ENCODE results near the gene LPP. TPM values are rescaled to one million over a fixed set of nuclear protein-coding genes. Genes with fewer than 3 reads are reported as not detected.

The LPP gene
- total RNA-seq, 1 experiment from 2014 or later, result 120 TPM

DNA sequence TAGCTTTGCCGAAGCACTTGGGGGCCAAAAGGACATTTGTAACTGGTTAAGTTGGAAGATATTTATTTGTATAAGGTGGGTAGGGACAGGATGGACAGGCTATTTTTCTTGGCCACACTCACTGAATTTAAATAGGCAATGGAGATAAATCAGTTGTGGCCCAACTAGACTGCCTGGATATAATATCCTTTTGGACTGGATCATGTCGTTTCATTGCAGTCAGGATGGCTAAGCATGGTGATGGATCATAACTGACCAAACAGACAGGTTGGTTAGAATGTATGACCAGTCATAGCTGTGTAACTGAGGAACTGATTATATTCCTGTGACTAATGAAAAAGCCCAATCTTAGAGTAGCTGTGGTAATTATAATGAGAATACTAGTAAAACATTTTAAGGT is 284.0 kb downstream of the LPP start:
- no peaks in the 10 kb centered on the region for H3K9me3 ChIP-seq
- CTCF ChIA-PET, result no interaction called here
- Mint-ChIP-seq H3K36me3 (ENCODE audit: insufficient read depth, unreplicated experiment) (peaks cover 19% of the 10 kb centered on the region), H3K9me3 (ENCODE audit: unreplicated experiment) (no peaks in the 10 kb centered on the region), H3K27ac (ENCODE audit: unreplicated experiment) (no peak overlapping the region), H3K4me1 (ENCODE audit: low read depth, unreplicated experiment) (peaks cover 27% of the 10 kb centered on the region), H3K4me3 (ENCODE audit: unreplicated experiment) (no peak overlapping the region), H3K27me3 (ENCODE audit: insufficient read depth, unreplicated experiment) (no peaks in the 10 kb centered on the region)
- H3K4me3 ChIP-seq (ENCODE audit: low read depth, low read length), result no peak overlapping the region
- no peaks in the 10 kb centered on the region; the same call in 1 of the 2 replicates for H3K36me3 ChIP-seq (ENCODE audit: control insufficient read depth, insufficient read depth, low read length)
- TF ChIP-seq, protein P1, sequence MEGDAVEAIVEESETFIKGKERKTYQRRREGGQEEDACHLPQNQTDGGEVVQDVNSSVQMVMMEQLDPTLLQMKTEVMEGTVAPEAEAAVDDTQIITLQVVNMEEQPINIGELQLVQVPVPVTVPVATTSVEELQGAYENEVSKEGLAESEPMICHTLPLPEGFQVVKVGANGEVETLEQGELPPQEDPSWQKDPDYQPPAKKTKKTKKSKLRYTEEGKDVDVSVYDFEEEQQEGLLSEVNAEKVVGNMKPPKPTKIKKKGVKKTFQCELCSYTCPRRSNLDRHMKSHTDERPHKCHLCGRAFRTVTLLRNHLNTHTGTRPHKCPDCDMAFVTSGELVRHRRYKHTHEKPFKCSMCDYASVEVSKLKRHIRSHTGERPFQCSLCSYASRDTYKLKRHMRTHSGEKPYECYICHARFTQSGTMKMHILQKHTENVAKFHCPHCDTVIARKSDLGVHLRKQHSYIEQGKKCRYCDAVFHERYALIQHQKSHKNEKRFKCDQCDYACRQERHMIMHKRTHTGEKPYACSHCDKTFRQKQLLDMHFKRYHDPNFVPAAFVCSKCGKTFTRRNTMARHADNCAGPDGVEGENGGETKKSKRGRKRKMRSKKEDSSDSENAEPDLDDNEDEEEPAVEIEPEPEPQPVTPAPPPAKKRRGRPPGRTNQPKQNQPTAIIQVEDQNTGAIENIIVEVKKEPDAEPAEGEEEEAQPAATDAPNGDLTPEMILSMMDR (IDR thresholded peaks at IDR 0.05; ENCODE audit: insufficient read depth in 1 of 2, low read depth in 1 of 2, low read length in 1 of 2, severe bottlenecking in 1 of 2, unreplicated experiment in 1 of 2), result no peak
- H3K27me3 ChIP-seq (replicated peaks; ENCODE audit: control insufficient read depth, insufficient read depth, low read length), result no peaks in the 10 kb centered on the region
- POLR2A ChIA-PET, result no interaction called here
- intact Hi-C loops (cut with micrococcal nuclease; ENCODE audit: unreplicated experiment), result no loop called here
- no TSS peak for BruUV-seq (replicated peaks)
- peaks cover 7% of the 10 kb centered on the region for H3K4me1 ChIP-seq
- no peak for DNase-seq

DNA sequence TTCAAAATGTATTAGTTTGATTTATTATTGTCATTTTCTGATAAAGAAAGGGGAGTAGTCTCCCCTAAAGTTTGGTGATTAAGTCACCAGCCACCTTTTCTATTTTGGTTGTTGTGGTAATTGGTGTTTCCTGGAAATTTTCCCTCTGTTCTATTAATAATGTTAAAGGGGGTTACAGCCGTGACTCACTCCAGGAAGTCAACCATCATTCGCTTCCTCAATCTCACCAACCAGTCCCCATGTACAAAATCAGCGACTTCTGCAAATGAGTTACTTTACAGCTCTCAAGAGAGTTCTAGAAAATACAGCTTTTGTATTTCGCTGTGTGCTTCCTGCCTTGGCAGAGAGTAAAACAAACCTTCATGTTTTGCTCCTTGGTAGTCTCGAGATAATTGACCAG is 285.1 kb downstream of the LPP start:
- peaks cover 14% of the 10 kb centered on the region for H3K36me3 Mint-ChIP-seq (ENCODE audit: insufficient read depth, unreplicated experiment)
- intact Hi-C loops (cut with micrococcal nuclease; ENCODE audit: unreplicated experiment), result no loop called here
- H3K27me3 Mint-ChIP-seq (ENCODE audit: insufficient read depth, unreplicated experiment), result no peaks in the 10 kb centered on the region
- TF ChIP-seq, protein P1 (IDR thresholded peaks at IDR 0.05; ENCODE audit: insufficient read depth in 1 of 2, low read depth in 1 of 2, low read length in 1 of 2, severe bottlenecking in 1 of 2, unreplicated experiment in 1 of 2), result no peak
- CTCF ChIA-PET, result no interaction called here
- no peak for DNase-seq
- H3K9me3 ChIP-seq, result no peaks in the 10 kb centered on the region
- no peaks in the 10 kb centered on the region; the same call in 1 of the 2 replicates for H3K36me3 ChIP-seq (ENCODE audit: control insufficient read depth, insufficient read depth, low read length)
- no peaks in the 10 kb centered on the region for H3K4me1 ChIP-seq
- no peak overlapping the region for H3K4me3 ChIP-seq (ENCODE audit: low read depth, low read length)
- no peaks in the 10 kb centered on the region for H3K27me3 ChIP-seq (replicated peaks; ENCODE audit: control insufficient read depth, insufficient read depth, low read length)
- peaks cover 18% of the 10 kb centered on the region for H3K4me1 Mint-ChIP-seq (ENCODE audit: low read depth, unreplicated experiment)
- no TSS peak for BruUV-seq (replicated peaks)
- POLR2A ChIA-PET, result no interaction called here
- no peak overlapping the region for H3K4me3 Mint-ChIP-seq (ENCODE audit: unreplicated experiment)
- H3K27ac Mint-ChIP-seq (ENCODE audit: unreplicated experiment), result no peak overlapping the region
- no peaks in the 10 kb centered on the region for H3K9me3 Mint-ChIP-seq (ENCODE audit: unreplicated experiment)

DNA sequence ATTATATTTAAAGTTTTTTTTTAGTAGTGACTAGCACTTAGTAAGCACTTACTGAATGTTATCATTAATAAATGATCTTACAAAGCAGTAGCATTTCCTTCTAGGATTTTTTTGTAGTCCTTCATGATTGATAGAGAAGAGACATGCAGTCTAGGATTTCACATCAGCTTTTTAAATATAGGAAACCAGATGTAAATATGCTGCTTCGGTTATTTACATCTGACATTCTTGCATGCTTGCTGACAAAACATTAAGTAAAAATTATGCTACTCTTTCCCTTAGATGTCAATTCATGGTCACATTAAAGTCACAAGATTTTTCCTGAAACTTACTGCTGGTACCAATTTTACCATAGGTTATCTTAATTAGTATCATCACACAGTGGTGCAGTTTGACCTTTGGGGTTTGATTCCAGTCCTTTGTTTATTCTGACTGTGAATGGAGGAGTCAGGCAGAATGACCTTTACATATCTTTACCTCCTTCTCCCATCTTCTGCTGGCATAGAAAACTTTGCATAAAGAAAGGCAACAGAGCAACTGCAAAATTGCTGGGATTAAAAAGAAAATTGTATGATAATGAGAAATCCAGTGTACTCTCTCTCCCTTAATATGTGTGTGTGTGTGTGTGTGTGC is 286.5 kb downstream of the LPP start:
- Histone ChIP-seq H3K4me3 (ENCODE audit: low read depth, low read length) (no peak overlapping the region), H3K9me3 (no peaks in the 10 kb centered on the region), H3K4me1 (no peaks in the 10 kb centered on the region), H3K27me3 (replicated peaks; ENCODE audit: control insufficient read depth, insufficient read depth, low read length) (no peaks in the 10 kb centered on the region), H3K36me3 (ENCODE audit: control insufficient read depth, insufficient read depth, low read length) (no peaks in the 10 kb centered on the region; the same call in 1 of the 2 replicates)
- BruUV-seq (replicated peaks), result no TSS peak
- peaks cover 19% of the 10 kb centered on the region for H3K36me3 Mint-ChIP-seq (ENCODE audit: insufficient read depth, unreplicated experiment)
- CTCF ChIA-PET, result no interaction called here
- no peak overlapping the region for H3K27ac Mint-ChIP-seq (ENCODE audit: unreplicated experiment)
- no peak for DNase-seq
- POLR2A ChIA-PET, result no interaction called here
- no peaks in the 10 kb centered on the region for H3K9me3 Mint-ChIP-seq (ENCODE audit: unreplicated experiment)
- H3K4me1 Mint-ChIP-seq (ENCODE audit: low read depth, unreplicated experiment), result peaks cover 18% of the 10 kb centered on the region
- no peaks in the 10 kb centered on the region for H3K27me3 Mint-ChIP-seq (ENCODE audit: insufficient read depth, unreplicated experiment)
- intact Hi-C loops (cut with micrococcal nuclease; ENCODE audit: unreplicated experiment), result no loop called here
- no peak overlapping the region for H3K4me3 Mint-ChIP-seq (ENCODE audit: unreplicated experiment)
- TF ChIP-seq, protein P1 (IDR thresholded peaks at IDR 0.05; ENCODE audit: insufficient read depth in 1 of 2, low read depth in 1 of 2, low read length in 1 of 2, severe bottlenecking in 1 of 2, unreplicated experiment in 1 of 2), result no peak

Data from Caco-2 (cell line).